Neuronal stem cell (in vitro differentiated cells): ENCODE data around the gene HDGFL3.
"Not testable (repeated sequence)": the region's sequence is repeated elsewhere in the genome, so short reads cannot be mapped to it uniquely, and the experiment has no call there.

Source experiments
- DNase-seq: peaks from one replicate; pipeline ENCODE4 v3.0.0-alpha.2; 2013; ENCODE audit warnings: low spot score
- H2AFZ ChIP-seq: one replicate; pipeline ENCODE4 v1.6.1; 2013; ENCODE audit warnings: mild to moderate bottlenecking, low read length, inconsistent platforms
- H2AK5ac ChIP-seq: 2 replicates; pipeline ENCODE4 v1.6.1; 2013; ENCODE audit warnings: low read depth, mild to moderate bottlenecking, inconsistent platforms, low read length, moderate library complexity, mixed read lengths
- H2BK120ac ChIP-seq: 2 replicates; pipeline ENCODE4 v1.6.1; 2013; ENCODE audit warnings: low read depth, mild to moderate bottlenecking, inconsistent platforms, low read length, moderate library complexity, mixed read lengths
- H2BK12ac ChIP-seq: one replicate; pipeline ENCODE4 v1.6.1; 2013; ENCODE audit warnings: low read length, inconsistent platforms
- H2BK15ac ChIP-seq: 2 replicates; pipeline ENCODE4 v1.6.1; 2013; ENCODE audit warnings: mild to moderate bottlenecking, low read length, inconsistent platforms, mixed read lengths
- H2BK5ac ChIP-seq: one replicate; pipeline ENCODE4 v1.6.1; 2013; ENCODE audit warnings: inconsistent platforms, mild to moderate bottlenecking, low read length, moderate library complexity
- H3K14ac ChIP-seq: one replicate; pipeline ENCODE4 v1.6.1; 2013; ENCODE audit warnings: low read length, inconsistent platforms
- H3K18ac ChIP-seq: 2 replicates; pipeline ENCODE4 v1.6.1; 2013; ENCODE audit warnings: low read length, inconsistent platforms
- H3K23ac ChIP-seq: 2 replicates; pipeline ENCODE4 v1.6.1; 2013; ENCODE audit warnings: low read depth, mild to moderate bottlenecking, mixed read lengths, low read length, inconsistent platforms; ENCODE audit not compliant: poor library complexity
- H3K27ac ChIP-seq: replicated peaks from 3 replicates; pipeline ENCODE4 v1.5.1; 2013; ENCODE audit warnings: low read length, inconsistent platforms
- H3K27me3 ChIP-seq, 3 experiments: 2 replicates each; pipeline ENCODE4 v1.6.1; 2013; ENCODE audit warnings: low read length in 3 of 3, mild to moderate bottlenecking in 2 of 3, inconsistent platforms in 1 of 3, low read depth in 1 of 3, mixed read lengths in 1 of 3, moderate library complexity in 1 of 3; ENCODE audit not compliant: control insufficient read depth in 3 of 3, insufficient read depth in 3 of 3
- H3K36me3 ChIP-seq, 2 donors: replicated peaks in 1 of 2; 2 replicates each; pipeline ENCODE4 v1.6.1; 2013; ENCODE audit warnings: low read length in 2 of 2; ENCODE audit not compliant: control insufficient read depth in 2 of 2, insufficient read depth in 2 of 2
- H3K4ac ChIP-seq: 2 replicates; pipeline ENCODE4 v1.6.1; 2013; ENCODE audit warnings: inconsistent platforms, mild to moderate bottlenecking, low read length, moderate library complexity
- H3K4me1 ChIP-seq, 2 donors: 1 replicate in 1 of 2; 2 replicates in 1 of 2; pipeline ENCODE4 v1.6.1; 2013; ENCODE audit warnings: low read length in 2 of 2, low read depth in 1 of 2; ENCODE audit not compliant: control insufficient read depth in 2 of 2, insufficient read depth in 1 of 2
- H3K4me2 ChIP-seq: one replicate; pipeline ENCODE4 v1.6.1; 2013; ENCODE audit warnings: mild to moderate bottlenecking, low read length, inconsistent platforms; ENCODE audit not compliant: insufficient read depth, poor library complexity, severe bottlenecking
- H3K4me3 ChIP-seq, 2 donors: 2 replicates each; pipeline ENCODE4 v1.5.1; 2013; ENCODE audit warnings: low read length in 2 of 2, mild to moderate bottlenecking in 2 of 2, inconsistent platforms in 1 of 2, moderate library complexity in 1 of 2
- H3K79me1 ChIP-seq: one replicate; pipeline ENCODE4 v1.6.1; 2013; ENCODE audit warnings: low read depth, mild to moderate bottlenecking, inconsistent platforms, low read length, moderate library complexity
- H3K9ac ChIP-seq: one replicate; pipeline ENCODE4 v1.6.1; 2013; ENCODE audit warnings: mild to moderate bottlenecking, low read depth, low read length, inconsistent platforms; ENCODE audit not compliant: poor library complexity
- H3K9me3 ChIP-seq, 2 donors: replicated peaks in 1 of 2; 2 replicates each; pipeline versions ENCODE3 to v1.6.1; 2013; ENCODE audit warnings: low read length in 2 of 2, mild to moderate bottlenecking in 2 of 2, inconsistent platforms in 1 of 2, low read depth in 1 of 2, mixed read lengths in 1 of 2, moderate library complexity in 1 of 2; ENCODE audit not compliant: control insufficient read depth in 2 of 2, insufficient read depth in 1 of 2
- H4K8ac ChIP-seq: one replicate; pipeline ENCODE4 v1.6.1; 2013; ENCODE audit warnings: low read depth, mild to moderate bottlenecking, inconsistent platforms, low read length, moderate library complexity
- H4K91ac ChIP-seq: one replicate; pipeline ENCODE4 v1.6.1; 2013; ENCODE audit warnings: low read length, low read depth, mild to moderate bottlenecking, inconsistent platforms; ENCODE audit not compliant: poor library complexity
- WGBS, 2 donors: extraction: QIAGEN DNeasy Blood & Tissue Kit; methylation state at CpG; one replicate each; pipeline ENCODE4 v1.1.7; 2013; ENCODE audit warnings: missing lambda C conversion rate in 2 of 2, mixed read lengths in 1 of 2; ENCODE audit not compliant: insufficient read length in 2 of 2, insufficient replicate concordance in 1 of 2; ENCODE audit errors: extremely low coverage in 2 of 2; 5-methylcytosine and 5-hydroxymethylcytosine counted together

Gene HDGFL3

GRCh38 chr15:83153288-83153687 lies 54.3 kb downstream of the HDGFL3 start:
- Histone ChIP-seq H3K18ac (no peak overlapping the region), H3K4me1 (no peaks in the 10 kb centered on the region), H2AK5ac (no peak overlapping the region), H3K27me3 (no peaks in the 10 kb centered on the region), H2BK120ac (no peak overlapping the region), H3K9me3 (peaks cover 0 to 3% of the 10 kb centered on the region in 2 donors), H2AFZ (no peak overlapping the region), H2BK5ac (no peak overlapping the region), H2BK15ac (no peak overlapping the region), H3K23ac (no peak overlapping the region), H3K4me2 (no peak overlapping the region), H3K14ac (no peak overlapping the region), H3K9ac (no peak overlapping the region), H3K4me3 (no peak overlapping the region), H3K36me3 (peaks cover 23 to 93% of the 10 kb centered on the region in 2 donors), H4K8ac (no peak overlapping the region), H4K91ac (no peak overlapping the region), H2BK12ac (no peak overlapping the region), H3K27ac (no peak overlapping the region), H3K4ac (no peak overlapping the region), H3K79me1 (peaks cover 2% of the 10 kb centered on the region)
- no peak for DNase-seq
- no CpG with 5 or more reads among the region's 1 CpG for WGBS, 2 donors

- Histone ChIP-seq H2BK12ac (no peak overlapping the region), H3K9ac (no peak overlapping the region), H3K18ac (no peak overlapping the region), H2BK120ac (no peak overlapping the region), H3K27ac (no peak overlapping the region), H3K36me3 (peaks cover 27 to 95% of the 10 kb centered on the region in 2 donors), H3K14ac (no peak overlapping the region), H2AK5ac (no peak overlapping the region), H2BK5ac (no peak overlapping the region), H2AFZ (no peak overlapping the region), H3K79me1 (no peaks in the 10 kb centered on the region), H3K23ac (no peak overlapping the region), H3K4ac (no peak overlapping the region), H4K8ac (no peak overlapping the region), H3K4me1 (no peaks in the 10 kb centered on the region), H4K91ac (no peak overlapping the region), H3K4me3 (no peak overlapping the region), H3K4me2 (no peak overlapping the region), H3K9me3 (peaks cover 0 to 3% of the 10 kb centered on the region in 2 donors), H3K27me3 (no peaks in the 10 kb centered on the region), H2BK15ac (no peak overlapping the region)
- WGBS, 2 donors = no CpG with 5 or more reads among the region's 3 CpGs
- DNase-seq = no peak
These were observed 62.9 kb downstream of the HDGFL3 start for GRCh38 chr15:83144771-83145170.

- not testable (repeated sequence) for H3K27ac ChIP-seq, H3K27me3 ChIP-seq, DNase-seq, H3K9ac ChIP-seq, H2BK15ac ChIP-seq, H2BK5ac ChIP-seq, H2AFZ ChIP-seq, H2AK5ac ChIP-seq, H3K79me1 ChIP-seq, H3K18ac ChIP-seq, H3K14ac ChIP-seq, H3K4me1 ChIP-seq, H4K91ac ChIP-seq, H3K4me3 ChIP-seq, H2BK120ac ChIP-seq, H4K8ac ChIP-seq, H3K4me2 ChIP-seq, H3K9me3 ChIP-seq, H2BK12ac ChIP-seq, H3K4ac ChIP-seq, H3K23ac ChIP-seq
- no CpG with 5 or more reads among the region's 3 CpGs for WGBS, 2 donors
- H3K36me3 ChIP-seq = peaks cover 24 to 97% of the 10 kb centered on the region in 2 donors
These were observed 65.5 kb downstream of the HDGFL3 start for GRCh38 chr15:83142151-83142550.

- no peak overlapping the region for H4K8ac ChIP-seq
- no CpG with 5 or more reads among the region's 4 CpGs for WGBS, 2 donors
- H3K14ac ChIP-seq = no peak overlapping the region
- H3K18ac ChIP-seq = no peak overlapping the region
- no peak overlapping the region for H3K4me2 ChIP-seq
- no peak overlapping the region for H3K27ac ChIP-seq
- H3K23ac ChIP-seq = no peak overlapping the region
- no peak overlapping the region for H2BK15ac ChIP-seq
- H2BK5ac ChIP-seq = no peak overlapping the region
- peaks cover 6 to 87% of the 10 kb centered on the region in 2 donors for H3K36me3 ChIP-seq
- no peak overlapping the region for H4K91ac ChIP-seq
- H2AK5ac ChIP-seq = no peak overlapping the region
- H2BK12ac ChIP-seq = no peak overlapping the region
- H3K9me3 ChIP-seq = no peaks in the 10 kb centered on the region
- H3K79me1 ChIP-seq = no peaks in the 10 kb centered on the region
- H3K4me1 ChIP-seq = no peaks in the 10 kb centered on the region
- H3K4me3 ChIP-seq = no peak overlapping the region
- no peak overlapping the region for H2BK120ac ChIP-seq
- H2AFZ ChIP-seq = no peak overlapping the region
- no peak overlapping the region for H3K9ac ChIP-seq
- no peaks in the 10 kb centered on the region for H3K27me3 ChIP-seq
- H3K4ac ChIP-seq = no peak overlapping the region
- no peak for DNase-seq
These were observed 74.6 kb downstream of the HDGFL3 start for GRCh38 chr15:83132861-83133523.
